K562 (cell line): ENCODE data around the gene RNGTT. TPM values are rescaled to one million over a fixed set of nuclear protein-coding genes. Genes with fewer than 3 reads are reported as not detected.

Source experiments
- ATAC-seq: fragments of 200-7000 bp; cut with Tn5 transposase; 3 replicates; pipeline ENCODE4 v1.9.1; 2020; ENCODE audit warnings: moderate library complexity
- BruUV-seq: library from RNA; stranded (reverse); fragments of 400-500 nt; replicated peaks from 2 replicates; lab custom pipeline; 2021; lab: Mats Ljungman, UMichigan
- CTCF ChIA-PET: fragments of 300-600 bp; formaldehyde crosslinking; extraction: SDS; loops from one replicate; lab custom pipeline; 2021; ENCODE audit warnings: low intra/inter-chr PET ratio; lab: Yijun Ruan, JAX
- POLR2A ChIA-PET: fragments of 300-600, 350-650 bp; sonication (Branson Sonifier 250); formaldehyde crosslinking; extraction: SDS; loops from one replicate; lab custom pipeline; 2021; ENCODE audit warnings: antibody characterized with exemption, inconsistent platforms; lab: Yijun Ruan, JAX
- DNase-seq, 4 experiments: peaks; one replicate each; pipeline versions ENCODE4 v3.0.0 to v3.0.0-alpha.2; 2011 to 2018; ENCODE audit warnings: low spot score in 3 of 4, mixed read lengths in 3 of 4; ENCODE audit errors: extremely low read depth in 1 of 4
- FAIRE-seq: peaks from 2 replicates; lab custom pipeline; 2011; peaks lifted over from hg19 to GRCh38; lab: Jason Lieb, UNC
- H2AFZ ChIP-seq: 2 replicates; pipeline ENCODE4 v1.6.0; 2011; ENCODE audit warnings: low read depth, low read length, control low read depth, inconsistent platforms
- H3K27ac ChIP-seq: fragments of 200-600 bp; 3 replicates; pipeline ENCODE4 v1.8.0; 2011; ENCODE audit warnings: low read depth, mild to moderate bottlenecking, control low read depth, inconsistent platforms, low read length, moderate library complexity, mixed read lengths; ENCODE audit errors: extremely low read depth
- H3K27me3 ChIP-seq, 2 experiments: fragments of 300-600 bp in 1 of 2; 2 replicates in 1 of 2; 3 replicates in 1 of 2; pipeline versions ENCODE4 v1.6.0 to v1.8.0; 2011; ENCODE audit warnings: inconsistent platforms in 2 of 2, low read length in 2 of 2, mild to moderate bottlenecking in 1 of 2, mixed read lengths in 1 of 2, moderate library complexity in 1 of 2; ENCODE audit not compliant: control insufficient read depth in 2 of 2, insufficient read depth in 2 of 2
- H3K36me3 ChIP-seq: fragments of 300-600 bp; 3 replicates; pipeline ENCODE4 v1.8.0; 2011; ENCODE audit warnings: mild to moderate bottlenecking, low read length, inconsistent platforms; ENCODE audit not compliant: control insufficient read depth, insufficient read depth
- H3K4me1 ChIP-seq, 2 experiments: fragments of 200-600 bp in 1 of 2; replicated peaks in 1 of 2; 2 replicates in 1 of 2; 3 replicates in 1 of 2; pipeline versions ENCODE4 v1.5.1 to v1.8.0; 2011; ENCODE audit warnings: inconsistent platforms in 2 of 2, low read length in 2 of 2, mild to moderate bottlenecking in 1 of 2, mixed read lengths in 1 of 2, moderate library complexity in 1 of 2; ENCODE audit not compliant: control insufficient read depth in 2 of 2, insufficient read depth in 2 of 2
- H3K4me2 ChIP-seq: 2 replicates; pipeline ENCODE4 v1.6.1; 2011; ENCODE audit warnings: low read length, control low read depth, inconsistent platforms, mixed read lengths; ENCODE audit not compliant: insufficient read depth
- H3K4me3 ChIP-seq: fragments of 200-600 bp; sonication (generic), shearing (Covaris generic); 2 replicates; pipeline ENCODE4 v1.5.1; 2016; ENCODE audit warnings: control low read depth, inconsistent platforms
- H3K79me2 ChIP-seq: fragments of 200-600 bp; 3 replicates; pipeline ENCODE4 v1.8.0; 2011; ENCODE audit warnings: low read length, inconsistent platforms; ENCODE audit not compliant: control insufficient read depth, insufficient read depth
- H3K9ac ChIP-seq, 2 experiments: 2 replicates each; pipeline versions ENCODE4 v1.6.0 to v1.6.1; 2011; ENCODE audit warnings: low read depth in 2 of 2, low read length in 2 of 2, control low read depth in 1 of 2, inconsistent platforms in 1 of 2, mild to moderate bottlenecking in 1 of 2, mixed read lengths in 1 of 2; ENCODE audit not compliant: insufficient read depth in 1 of 2
- H3K9me1 ChIP-seq: one replicate; pipeline ENCODE4 v1.6.0; 2011; ENCODE audit warnings: inconsistent platforms, mild to moderate bottlenecking, low read length, moderate library complexity; ENCODE audit not compliant: control insufficient read depth, insufficient read depth
- H3K9me3 ChIP-seq: replicated peaks from 2 replicates; pipeline ENCODE4 v1.5.1; 2011; ENCODE audit warnings: low read depth, low read length, inconsistent platforms; ENCODE audit not compliant: control insufficient read depth, insufficient read depth
- H4K20me1 ChIP-seq: replicated peaks from 2 replicates; pipeline ENCODE4 v1.6.1; 2011; ENCODE audit warnings: low read length, inconsistent platforms, mixed read lengths; ENCODE audit not compliant: control insufficient read depth, insufficient read depth
- ASH1L ChIP-seq: fragments of 450-650 bp; IDR thresholded peaks from 2 replicates; pipeline ENCODE4 v1.6.1; 2018; ENCODE audit warnings: borderline replicate concordance, mild to moderate bottlenecking, low read depth; ENCODE audit not compliant: partially characterized antibody
- FOS ChIP-seq: IDR thresholded peaks from 3 replicates; pipeline ENCODE4 v1.6.1; 2011; ENCODE audit not compliant: insufficient read length; ENCODE audit errors: extremely low read depth
- FOXP1 ChIP-seq: sonication (generic); formaldehyde crosslinking; IDR thresholded peaks from 2 replicates; pipeline ENCODE4 v1.8.0; 2022; ENCODE audit warnings: mild to moderate bottlenecking, missing genetic modification reagents
- NFIC ChIP-seq: fragments of 450-650 bp; IDR thresholded peaks from 2 replicates; pipeline ENCODE4 v1.6.1; 2017; ENCODE audit warnings: mild to moderate bottlenecking, inconsistent platforms
- PTTG1 ChIP-seq: fragments of 450-650 bp; IDR thresholded peaks from 2 replicates; pipeline ENCODE4 v1.6.1; 2016; ENCODE audit warnings: low read depth, mild to moderate bottlenecking, missing genetic modification characterization, missing compliant biosample characterization
- SLC30A9 ChIP-seq: fragments of 250-450 bp; sonication (Bioruptor Pico); IDR thresholded peaks from 2 replicates; pipeline ENCODE4 v1.8.0; 2022; ENCODE audit warnings: mild to moderate bottlenecking, moderate library complexity
- SNIP1 ChIP-seq: fragments of 450-650 bp; IDR thresholded peaks from 2 replicates; pipeline ENCODE4 v1.7.1; 2017; ENCODE audit warnings: low read depth, mild to moderate bottlenecking
- ZBTB26 ChIP-seq: fragments of 450-650 bp; formaldehyde crosslinking; IDR thresholded peaks from 2 replicates; pipeline ENCODE4 v1.4.0; 2022; ENCODE audit warnings: missing genetic modification characterization
- ZNF830 ChIP-seq: fragments of 250-450 bp; sonication (Bioruptor Pico); IDR thresholded peaks from 2 replicates; pipeline ENCODE4 v1.5.0; 2021; ENCODE audit warnings: mild to moderate bottlenecking
- WGBS: fragments of 100-300 bp; shearing (Covaris generic); methylation state at CpG from one replicate; pipeline ENCODE4 v1.1.6; 2016; ENCODE audit warnings: low coverage, mixed read lengths; ENCODE audit not compliant: insufficient coverage; ENCODE audit errors: missing lambda C conversion rate; 5-methylcytosine and 5-hydroxymethylcytosine counted together
- in situ Hi-C: fragments of 300-500 bp; cut with MboI; formaldehyde crosslinking; loops from 4 replicates; pipeline ENCODE4 v1.15.0; 2018; ENCODE audit warnings: inconsistent platforms, mixed read lengths
- intact Hi-C: fragments of 100-400 bp; cut with micrococcal nuclease; formaldehyde crosslinking; loops from 2 replicates; pipeline ENCODE4 v1.14.2; 2022
- polyA plus RNA-seq, 8 experiments: library from polyadenylated mRNA; depleted of rRNA in 4 of 8; stranded (reverse) in 5 of 8; unstranded in 3 of 8; fragments of >200 nt; fragmentation: Nextera tagmentation in 2 of 8; fragmentation: Illumina TruSeq in 1 of 8; extraction: Ambion mirVana in 2 of 8; extraction: Trizol in 1 of 8; gene quantifications; 2 replicates each; pipeline versions ENCODE4 v1.2.1 to v1.2.3, GENCODE V29; 2011 to 2014; ENCODE audit warnings: inconsistent platforms in 1 of 8, missing spikeins in 1 of 8
- total RNA-seq, 7 experiments: library from RNA; depleted of rRNA in 6 of 7; stranded (reverse); fragments of >200 nt in 6 of 7; fragmentation: Illumina TruSeq in 2 of 7; extraction: Trizol in 2 of 7; gene quantifications; 2 replicates each; pipeline versions ENCODE4 v1.2.1 to v1.2.3, GENCODE V29; 2011 to 2021; ENCODE audit warnings: low replicate concordance in 1 of 7
- TF ChIP-seq, protein P1 (sequence below): fragments of 450-650 bp; formaldehyde crosslinking; IDR thresholded peaks from 2 replicates; pipeline ENCODE4 v1.4.0; 2020; ENCODE audit warnings: mild to moderate bottlenecking, moderate library complexity

Gene RNGTT
- total and polyA plus RNA-seq, 9 of the 15 experiments (the other 6 are each of a cell fraction or from before 2014, with no cell fraction given), result 6.1 to 31.7 (median 19.5) TPM

GRCh38 chr6:88662163-88662580, 301.2 kb downstream of the RNGTT start:
- no peak overlapping the region for H3K4me3 ChIP-seq
- BruUV-seq, result no TSS peak
- no peaks in the 10 kb centered on the region for H3K79me2 ChIP-seq
- H2AFZ ChIP-seq, result no peak overlapping the region
- H3K9me1 ChIP-seq, result no peaks in the 10 kb centered on the region
- peak; percentile 80 for TF ChIP-seq NFIC
- TF ChIP-seq SNIP1, result no peak
- TF ChIP-seq, all 486 proteins: peak for 1
- no peaks in the 10 kb centered on the region for H3K4me1 ChIP-seq
- in situ Hi-C loops, result no loop called here
- H3K27me3 ChIP-seq, result no peaks in the 10 kb centered on the region
- H3K27ac ChIP-seq, result no peak overlapping the region
- FAIRE-seq, result no peak
- WGBS, result 71% methylated on average over 5 of the region's 5 CpGs
- H3K9me3 ChIP-seq, result no peaks in the 10 kb centered on the region
- intact Hi-C loops, result no loop called here
- ATAC-seq, result no peak
- H4K20me1 ChIP-seq, result no peaks in the 10 kb centered on the region
- ChIA-PET CTCF (no interaction called here), POLR2A (interaction anchor here (0.6 kb wide), 1 partner anchor 252 kb away, joined by 3 read pairs; no protein-coding TSS in a partner anchor)
- no peaks in the 10 kb centered on the region for H3K36me3 ChIP-seq
- no peak for DNase-seq
- H3K4me2 ChIP-seq, result no peak overlapping the region
- no peak overlapping the region for H3K9ac ChIP-seq

GRCh38 chr6:88661136-88661535, 302.3 kb downstream of the RNGTT start:
- 45% methylated on average over 6 of the region's 6 CpGs for WGBS
- Histone ChIP-seq H3K4me3 (no peak overlapping the region), H2AFZ (no peak overlapping the region), H3K9ac (no peak overlapping the region), H3K9me3 (no peaks in the 10 kb centered on the region), H3K9me1 (no peaks in the 10 kb centered on the region), H3K4me2 (no peak overlapping the region), H3K36me3 (no peaks in the 10 kb centered on the region), H3K27me3 (no peaks in the 10 kb centered on the region), H3K27ac (no peak overlapping the region), H4K20me1 (no peaks in the 10 kb centered on the region), H3K79me2 (no peaks in the 10 kb centered on the region), H3K4me1 (no peaks in the 10 kb centered on the region)
- in situ Hi-C loops, result no loop called here
- ChIA-PET CTCF (no interaction called here), POLR2A (no interaction called here)
- intact Hi-C loops, result no loop called here
- BruUV-seq, result no TSS peak
- no peak for DNase-seq
- ATAC-seq, result no peak
- no peak for FAIRE-seq
- TF ChIP-seq FOXP1 (CRISPR knock-in tag), result no peak
- no peak for TF ChIP-seq SLC30A9 (CRISPR knock-in tag)
- no peak for TF ChIP-seq FOS
- no peak for TF ChIP-seq ASH1L
- no peak for TF ChIP-seq ZBTB26 (CRISPR knock-in tag)
- TF ChIP-seq PTTG1 (tag), result no peak
- no peak for TF ChIP-seq ZNF830
- TF ChIP-seq, protein P1, sequence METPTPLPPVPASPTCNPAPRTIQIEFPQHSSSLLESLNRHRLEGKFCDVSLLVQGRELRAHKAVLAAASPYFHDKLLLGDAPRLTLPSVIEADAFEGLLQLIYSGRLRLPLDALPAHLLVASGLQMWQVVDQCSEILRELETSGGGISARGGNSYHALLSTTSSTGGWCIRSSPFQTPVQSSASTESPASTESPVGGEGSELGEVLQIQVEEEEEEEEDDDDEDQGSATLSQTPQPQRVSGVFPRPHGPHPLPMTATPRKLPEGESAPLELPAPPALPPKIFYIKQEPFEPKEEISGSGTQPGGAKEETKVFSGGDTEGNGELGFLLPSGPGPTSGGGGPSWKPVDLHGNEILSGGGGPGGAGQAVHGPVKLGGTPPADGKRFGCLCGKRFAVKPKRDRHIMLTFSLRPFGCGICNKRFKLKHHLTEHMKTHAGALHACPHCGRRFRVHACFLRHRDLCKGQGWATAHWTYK (CRISPR knock-in tag), result no peak
